Neural progenitor cell (in vitro differentiated cells): ENCODE results near the gene FRAS1.

Experiments used
- EZH2 ChIP-seq: fragments of 200-600 bp; sonication (generic); IDR thresholded peaks from 2 replicates; pipeline ENCODE4 v1.6.1; 2017; ENCODE audit warnings: antibody characterized with exemption, mild to moderate bottlenecking, moderate library complexity
- EZH2phosphoT487 ChIP-seq: fragments of 200-600 bp; sonication (generic); IDR thresholded peaks from 2 replicates; pipeline ENCODE4 v1.6.1; 2017; ENCODE audit warnings: antibody characterized with exemption
- TF ChIP-seq, protein P1 (sequence below): fragments of 200-600 bp; sonication (generic); IDR thresholded peaks from 2 replicates; pipeline ENCODE4 v1.5.1; 2017; ENCODE audit warnings: antibody characterized with exemption, mild to moderate bottlenecking

DNA sequence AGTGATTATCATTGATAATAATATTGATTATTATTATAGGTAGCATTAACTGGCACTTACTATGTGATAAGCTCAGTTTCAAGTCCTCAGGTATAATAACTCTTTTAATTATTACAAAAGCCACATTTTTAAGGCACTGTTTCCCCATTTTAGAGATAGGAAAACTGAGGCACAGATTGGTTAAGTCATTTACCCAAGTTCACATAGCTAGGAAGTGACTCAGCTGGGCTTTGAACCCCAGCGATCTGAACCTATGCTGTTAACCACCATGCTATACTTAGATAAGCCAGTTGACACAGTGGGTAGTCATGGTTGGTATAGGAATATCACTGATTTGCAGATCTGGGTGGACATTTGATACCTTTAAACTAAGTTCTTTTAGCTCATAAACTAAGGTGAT lies 110.4 kb downstream of the FRAS1 start:
- TF ChIP-seq, protein P1, sequence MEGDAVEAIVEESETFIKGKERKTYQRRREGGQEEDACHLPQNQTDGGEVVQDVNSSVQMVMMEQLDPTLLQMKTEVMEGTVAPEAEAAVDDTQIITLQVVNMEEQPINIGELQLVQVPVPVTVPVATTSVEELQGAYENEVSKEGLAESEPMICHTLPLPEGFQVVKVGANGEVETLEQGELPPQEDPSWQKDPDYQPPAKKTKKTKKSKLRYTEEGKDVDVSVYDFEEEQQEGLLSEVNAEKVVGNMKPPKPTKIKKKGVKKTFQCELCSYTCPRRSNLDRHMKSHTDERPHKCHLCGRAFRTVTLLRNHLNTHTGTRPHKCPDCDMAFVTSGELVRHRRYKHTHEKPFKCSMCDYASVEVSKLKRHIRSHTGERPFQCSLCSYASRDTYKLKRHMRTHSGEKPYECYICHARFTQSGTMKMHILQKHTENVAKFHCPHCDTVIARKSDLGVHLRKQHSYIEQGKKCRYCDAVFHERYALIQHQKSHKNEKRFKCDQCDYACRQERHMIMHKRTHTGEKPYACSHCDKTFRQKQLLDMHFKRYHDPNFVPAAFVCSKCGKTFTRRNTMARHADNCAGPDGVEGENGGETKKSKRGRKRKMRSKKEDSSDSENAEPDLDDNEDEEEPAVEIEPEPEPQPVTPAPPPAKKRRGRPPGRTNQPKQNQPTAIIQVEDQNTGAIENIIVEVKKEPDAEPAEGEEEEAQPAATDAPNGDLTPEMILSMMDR: no peak
- TF ChIP-seq EZH2: no peak
- TF ChIP-seq EZH2phosphoT487: no peak
